ENCODE results near the gene PIP4K2A.

- TF ChIP-seq CTCF (IDR thresholded peaks at IDR 0.05) (no peak), POLR2AphosphoS5 (IDR thresholded peaks at IDR 0.05) (no peak), POLR2A (IDR thresholded peaks at IDR 0.05) (no peak)
Observed at GRCh38 chr10:22622242-22622806, 92.1 kb downstream of the PIP4K2A start.

All from prostate gland (tissue), 2 donors.